IMR-90 (cell line): ENCODE measurements around the gene CBX8. TPM values are rescaled to one million over a fixed set of nuclear protein-coding genes. Genes with fewer than 3 reads are reported as not detected.

ENCODE experiments used
- ATAC-seq: fragments of 200-7000 bp; cut with Tn5 transposase; 2 replicates; pipeline ENCODE4 v1.9.1; 2020; ENCODE audit warnings: low read depth, mild to moderate bottlenecking, moderate library complexity
- BruUV-seq: library from RNA; stranded (reverse); fragments of 400-500 nt; replicated peaks from 2 replicates; lab custom pipeline; 2021; lab: Mats Ljungman, UMichigan
- CTCF ChIA-PET: fragments of 300-600 bp; formaldehyde crosslinking; extraction: SDS; loops from one replicate; lab custom pipeline; 2021; ENCODE audit warnings: antibody characterized with exemption; lab: Yijun Ruan, JAX
- POLR2A ChIA-PET: fragments of 300-600 bp; sonication (Branson Sonifier 250); formaldehyde crosslinking; loops from one replicate; lab custom pipeline; 2022; ENCODE audit warnings: antibody characterized with exemption; ENCODE audit not compliant: unreplicated experiment; lab: Charles Lee
- DNase-seq: peaks from one replicate; pipeline ENCODE4 v3.0.0; 2013
- H2AFZ ChIP-seq: replicated peaks from 2 replicates; pipeline ENCODE3; 2013; ENCODE audit warnings: low read length, mild to moderate bottlenecking; ENCODE audit not compliant: poor library complexity
- H2AK5ac ChIP-seq: 2 replicates; pipeline ENCODE4 v1.6.1; 2013; ENCODE audit warnings: low read depth, low read length, inconsistent platforms
- H2AK9ac ChIP-seq: replicated peaks from 2 replicates; pipeline ENCODE3; 2013; ENCODE audit warnings: mild to moderate bottlenecking, low read depth, low read length, moderate library complexity; ENCODE audit not compliant: poor library complexity
- H2BK120ac ChIP-seq: 2 replicates; pipeline ENCODE4 v1.6.1; 2013; ENCODE audit warnings: low read depth, low read length, inconsistent platforms
- H2BK15ac ChIP-seq: 3 replicates; pipeline ENCODE4 v1.6.1; 2013; ENCODE audit warnings: low read depth, low read length, inconsistent platforms
- H2BK20ac ChIP-seq: 2 replicates; pipeline ENCODE4 v1.6.1; 2013; ENCODE audit warnings: low read depth, mild to moderate bottlenecking, inconsistent platforms, low read length, moderate library complexity
- H2BK5ac ChIP-seq: 2 replicates; pipeline ENCODE4 v1.6.1; 2013; ENCODE audit warnings: mild to moderate bottlenecking, low read depth, low read length, inconsistent platforms; ENCODE audit not compliant: poor library complexity, severe bottlenecking
- H3K14ac ChIP-seq: replicated peaks from 2 replicates; pipeline ENCODE4 v1.6.1; 2013; ENCODE audit warnings: low read depth, low read length, inconsistent platforms
- H3K18ac ChIP-seq: 2 replicates; pipeline ENCODE4 v1.6.1; 2013; ENCODE audit warnings: low read depth, low read length, control low read depth
- H3K23ac ChIP-seq: 2 replicates; pipeline ENCODE4 v1.6.1; 2013; ENCODE audit warnings: low read depth, low read length, inconsistent platforms
- H3K27ac ChIP-seq: 2 replicates; pipeline ENCODE4 v1.5.1; 2013; ENCODE audit warnings: mild to moderate bottlenecking, control low read depth, low read length; ENCODE audit not compliant: insufficient read depth
- H3K27me3 ChIP-seq: 2 replicates; pipeline ENCODE4 v1.6.1; 2013; ENCODE audit warnings: low read length; ENCODE audit not compliant: control insufficient read depth, insufficient read depth
- H3K36me3 ChIP-seq: 2 replicates; pipeline ENCODE4 v1.6.1; 2013; ENCODE audit warnings: low read length, mixed read lengths; ENCODE audit not compliant: control insufficient read depth, insufficient read depth
- H3K4ac ChIP-seq: 2 replicates; pipeline ENCODE4 v1.6.1; 2013; ENCODE audit warnings: low read depth, low read length, inconsistent platforms
- H3K4me1 ChIP-seq: 2 replicates; pipeline ENCODE4 v1.6.1; 2013; ENCODE audit warnings: low read length, mixed read lengths; ENCODE audit not compliant: control insufficient read depth, insufficient read depth
- H3K4me2 ChIP-seq: 2 replicates; pipeline ENCODE4 v1.6.1; 2013; ENCODE audit warnings: low read depth, mild to moderate bottlenecking, control low read depth, low read length, moderate library complexity
- H3K4me3 ChIP-seq: 2 replicates; pipeline ENCODE4 v1.5.1; 2013; ENCODE audit warnings: low read depth, mild to moderate bottlenecking, control low read depth, low read length, moderate library complexity; ENCODE audit not compliant: insufficient read depth
- H3K56ac ChIP-seq: 2 replicates; pipeline ENCODE4 v1.6.1; 2013; ENCODE audit warnings: low read length, inconsistent platforms; ENCODE audit not compliant: insufficient read depth; ENCODE audit errors: extremely low read depth
- H3K79me1 ChIP-seq, 2 experiments: 2 replicates each; pipeline ENCODE4 v1.6.1; 2013; ENCODE audit warnings: low read length in 2 of 2, inconsistent platforms in 1 of 2, low read depth in 1 of 2
- H3K9ac ChIP-seq: 2 replicates; pipeline ENCODE4 v1.6.1; 2013; ENCODE audit warnings: low read depth, low read length, control low read depth
- H3K9me1 ChIP-seq: 2 replicates; pipeline ENCODE4 v1.6.1; 2013; ENCODE audit warnings: low read length, inconsistent platforms; ENCODE audit not compliant: insufficient read depth
- H3K9me3 ChIP-seq: 2 replicates; pipeline ENCODE4 v1.6.1; 2013; ENCODE audit warnings: low read length; ENCODE audit not compliant: control insufficient read depth, insufficient read depth
- H4K20me1 ChIP-seq: 2 replicates; pipeline ENCODE4 v1.6.1; 2013; ENCODE audit warnings: low read length, inconsistent platforms; ENCODE audit not compliant: insufficient read depth
- H4K5ac ChIP-seq: 2 replicates; pipeline ENCODE4 v1.6.1; 2013; ENCODE audit warnings: mild to moderate bottlenecking, low read depth, low read length, control low read depth
- H4K8ac ChIP-seq, 2 experiments: 2 replicates each; pipeline ENCODE4 v1.6.1; 2013; ENCODE audit warnings: low read depth in 2 of 2, low read length in 2 of 2, control low read depth in 1 of 2, inconsistent platforms in 1 of 2
- H4K91ac ChIP-seq: 2 replicates; pipeline ENCODE4 v1.6.1; 2013; ENCODE audit warnings: low read depth, low read length, inconsistent platforms; ENCODE audit not compliant: insufficient read depth
- BHLHE40 ChIP-seq: fragments of 150-350 bp; IDR thresholded peaks from 2 replicates; pipeline ENCODE4 v1.6.1; 2016; ENCODE audit warnings: mild to moderate bottlenecking, low read depth, low read length
- CTCF ChIP-seq: conservative IDR thresholded peaks from 2 replicates; pipeline ENCODE4 v1.5.1; 2012; ENCODE audit warnings: mild to moderate bottlenecking, low read depth, low read length, improper control_type of control experiment
- MAZ ChIP-seq: IDR thresholded peaks from 2 replicates; pipeline ENCODE4 v1.6.1; 2012; ENCODE audit warnings: low read depth, mild to moderate bottlenecking, low read length, improper control_type of control experiment, moderate library complexity, borderline replicate concordance
- MXI1 ChIP-seq: IDR thresholded peaks from 2 replicates; pipeline ENCODE4 v1.6.1; 2012; ENCODE audit warnings: low read depth, mild to moderate bottlenecking, low read length, moderate library complexity, borderline replicate concordance
- NFE2L2 ChIP-seq: fragments of 150-350 bp; IDR thresholded peaks from 2 replicates; pipeline ENCODE4 v1.6.1; 2016; ENCODE audit warnings: low read depth, mild to moderate bottlenecking, low read length
- POLR2A ChIP-seq: IDR thresholded peaks from 2 replicates; pipeline ENCODE4 v1.6.1; 2012; ENCODE audit warnings: mild to moderate bottlenecking, low read depth, low read length
- RAD21 ChIP-seq: IDR thresholded peaks from 2 replicates; pipeline ENCODE4 v1.6.1; 2012; ENCODE audit warnings: low read length, improper control_type of control experiment
- RFX5 ChIP-seq: IDR thresholded peaks from 2 replicates; pipeline ENCODE4 v1.8.0; 2012; ENCODE audit warnings: low read depth, mild to moderate bottlenecking, low read length, moderate library complexity
- SMC3 ChIP-seq: fragments of 150-350 bp; IDR thresholded peaks from 2 replicates; pipeline ENCODE4 v1.6.1; 2016; ENCODE audit warnings: low read depth, mild to moderate bottlenecking, antibody characterized with exemption, low read length, moderate library complexity
- WGBS, 2 experiments: methylation state at CpG; one replicate each; pipeline versions ENCODE4 v1.1.5 to v1.1.7; 2013; ENCODE audit warnings: missing lambda C conversion rate in 2 of 2; ENCODE audit not compliant: insufficient read length in 1 of 2; ENCODE audit errors: extremely low coverage in 2 of 2; 5-methylcytosine and 5-hydroxymethylcytosine counted together
- dilution Hi-C: fragments of 300-500 bp; cut with HindIII; formaldehyde crosslinking; loops from one replicate; pipeline ENCODE4 v1.14.3; 2018; ENCODE audit warnings: low sequenced_read_pairs; ENCODE audit not compliant: unreplicated experiment
- in situ Hi-C: fragments of 300-500 bp; cut with MboI; formaldehyde crosslinking; loops from 3 replicates; pipeline ENCODE4 v1.14.3; 2019; ENCODE audit warnings: low sequenced_read_pairs, inconsistent platforms, mixed read lengths
- intact Hi-C: fragments of 100-400 bp; cut with micrococcal nuclease; formaldehyde crosslinking; loops from 2 replicates; pipeline ENCODE4 v1.10.0; 2022
- polyA plus RNA-seq, 3 experiments: library from polyadenylated mRNA; depleted of rRNA; stranded (reverse); fragments of >200 nt; gene quantifications; 2 replicates each; pipeline ENCODE4 v1.2.3, GENCODE V29; 2012; ENCODE audit warnings: low replicate concordance in 1 of 3
- total RNA-seq: library from RNA; depleted of rRNA; stranded (reverse); fragments of >200 nt; gene quantifications from 2 replicates; pipeline ENCODE4 v1.2.3, GENCODE V29; 2012

Gene CBX8
- total and polyA plus RNA-seq, 2 of the 4 experiments (the other 2 are of a cell fraction), result 3.2 to 5.4 TPM

DNA sequence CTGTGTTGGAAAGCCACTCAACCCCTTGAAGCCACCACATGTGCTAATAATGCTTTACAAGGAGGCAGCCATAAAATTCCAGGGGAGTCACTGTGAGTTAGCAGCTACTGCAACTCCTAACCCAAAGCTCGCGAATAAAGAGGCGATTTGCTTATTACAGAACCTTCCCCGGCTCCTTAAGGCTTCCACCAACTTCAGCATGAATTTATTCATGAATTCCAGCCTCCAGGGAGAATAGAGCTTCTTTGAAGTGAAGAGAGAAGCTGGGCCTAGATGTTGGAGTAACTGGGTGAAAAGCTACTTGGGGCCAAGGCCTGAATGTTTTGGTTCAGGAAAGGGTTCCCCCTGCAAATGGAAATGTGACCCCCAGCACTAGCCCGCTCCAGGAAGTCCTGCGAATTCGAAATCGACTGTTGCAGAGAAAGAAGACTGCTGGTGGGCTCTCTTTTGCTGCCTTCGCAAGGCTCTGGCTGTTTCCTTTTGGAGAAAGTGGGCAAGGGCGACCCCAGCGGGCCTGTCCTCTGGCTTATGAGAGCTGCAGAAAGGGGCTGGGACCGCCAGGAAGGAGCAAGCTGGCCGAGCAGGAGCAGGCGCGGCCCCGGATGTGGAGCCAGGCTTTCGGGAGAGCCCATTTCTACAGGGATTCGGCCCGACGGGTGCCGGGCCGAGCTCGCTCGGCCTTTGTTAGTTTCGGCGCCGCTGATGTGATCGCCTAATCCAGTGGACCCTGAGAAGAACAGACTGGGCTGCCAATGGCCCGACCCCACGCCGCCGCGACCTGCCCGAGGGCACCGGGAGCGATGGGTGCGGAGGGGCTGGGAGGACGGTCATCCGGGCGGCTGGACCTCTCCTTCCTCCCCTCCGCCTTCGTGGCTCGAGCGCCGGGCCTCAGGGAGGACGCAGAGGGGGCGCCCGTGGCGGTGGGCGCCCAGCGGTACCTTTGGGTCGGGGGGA is 7.6 kb downstream of the CBX8 start:
- H2BK15ac ChIP-seq, result no peak overlapping the region
- H3K23ac ChIP-seq, result no peak overlapping the region
- no peak overlapping the region for H3K18ac ChIP-seq
- intact Hi-C loops, result no loop called here
- H4K91ac ChIP-seq, result no peak overlapping the region
- H2AFZ ChIP-seq, result peak overlapping the region; percentile 83
- peaks cover 37% of the 10 kb centered on the region for H3K27me3 ChIP-seq
- H3K9me3 ChIP-seq, result no peaks in the 10 kb centered on the region
- no peak overlapping the region for H4K5ac ChIP-seq
- TF ChIP-seq MXI1, result no peak
- TF ChIP-seq RFX5, result no peak
- no peak for TF ChIP-seq MAZ
- no peak for TF ChIP-seq SMC3
- TF ChIP-seq NFE2L2, result no peak
- TF ChIP-seq POLR2A, result no peak
- TF ChIP-seq CTCF, result no peak
- no peak for TF ChIP-seq BHLHE40
- no peak for TF ChIP-seq RAD21
- no peak overlapping the region for H2BK20ac ChIP-seq
- H3K9me1 ChIP-seq, result no peaks in the 10 kb centered on the region
- H3K9ac ChIP-seq, result no peak overlapping the region
- ChIA-PET POLR2A (no interaction called here), CTCF (interaction anchor here (0.6 to 0.9 kb wide), 2 partner anchors 159 to 244 kb away, joined by 3 read pairs; no protein-coding TSS in a partner anchor)
- peaks cover 11% of the 10 kb centered on the region for H4K20me1 ChIP-seq
- 0 out of 4 replicates have a peak, but pooled peaks cover 0 to under 1% of the 10 kb centered on the region in 2 experiments for H3K79me1 ChIP-seq
- no peak overlapping the region for H3K27ac ChIP-seq
- no peak; the same call in 1 of the 2 replicates for ATAC-seq
- H3K4me2 ChIP-seq, result peak overlapping the region; percentile 20; the same call in 1 of the 2 replicates
- H2BK120ac ChIP-seq, result no peak overlapping the region
- H3K4me3 ChIP-seq, result no peak overlapping the region; the same call in 1 of the 2 replicates
- H4K8ac ChIP-seq, result no peak overlapping the region
- no TSS peak for BruUV-seq
- dilution Hi-C loops, result no loop called here
- no peak overlapping the region for H2BK5ac ChIP-seq
- H3K56ac ChIP-seq, result no peak overlapping the region
- peaks cover 4% of the 10 kb centered on the region for H3K36me3 ChIP-seq
- in situ Hi-C loops, result loop anchor here (10.0 kb wide), 1 partner anchor 126 kb away; no protein-coding TSS in a partner anchor
- H2AK9ac ChIP-seq, result no peak overlapping the region
- H3K4ac ChIP-seq, result no peak overlapping the region
- no peak overlapping the region for H3K14ac ChIP-seq
- DNase-seq, result no peak
- no peak overlapping the region for H2AK5ac ChIP-seq
- H3K4me1 ChIP-seq, result peaks cover 2% of the 10 kb centered on the region
- WGBS, 2 experiments, result 34% methylated on average over 18 of the region's 52 CpGs; no CpG with 5 or more reads in 1 of the 2 experiments
